Measurements from ENCODE around the gene MVB12A.

Gene MVB12A

DNA sequence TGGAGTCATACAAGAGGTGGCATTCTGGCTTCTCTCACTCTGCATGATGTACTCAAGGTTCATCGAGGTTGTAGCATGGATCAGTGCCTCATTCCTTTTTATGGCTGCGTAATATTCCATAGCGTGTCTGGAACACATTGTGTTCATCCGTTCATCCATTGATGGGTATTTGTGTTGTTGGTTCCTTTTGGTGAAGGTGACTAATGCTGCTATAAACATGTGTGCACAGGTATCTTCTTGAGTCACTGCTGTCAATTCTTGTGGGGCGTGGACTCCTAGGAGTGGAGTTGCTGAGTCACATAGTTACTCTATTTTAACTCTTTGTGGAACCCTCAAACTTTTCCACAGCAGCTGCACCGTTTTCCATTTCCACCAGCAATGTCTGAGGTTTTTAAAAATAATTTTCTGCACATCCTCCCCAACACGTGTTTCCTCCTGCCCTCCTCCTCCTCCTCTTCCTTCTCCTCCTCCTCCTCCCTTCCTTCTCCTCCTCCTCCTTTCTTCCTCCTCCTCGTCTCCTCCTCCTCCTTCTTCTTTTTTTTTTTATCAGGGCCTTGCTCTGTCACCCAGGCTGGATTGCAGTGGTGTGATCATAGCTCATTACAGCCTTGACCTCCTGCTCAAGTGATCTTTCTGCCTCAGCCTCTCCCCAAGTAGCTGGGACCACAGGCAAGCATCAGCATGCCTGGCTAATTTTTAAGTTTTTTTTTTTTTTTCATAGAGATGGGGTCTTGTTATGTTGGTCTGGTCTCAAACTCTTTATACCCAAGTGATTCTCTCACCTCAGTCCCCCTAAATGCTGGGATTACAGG is 30.6 kb downstream of the MVB12A start:
- H2AFZ ChIP-seq (ENCODE audit: low read depth), result no peak overlapping the region
- no peak overlapping the region for H3K9ac ChIP-seq
- no peaks in the 10 kb centered on the region for H3K36me3 ChIP-seq (ENCODE audit: insufficient read depth)
- H3K4me1 ChIP-seq (ENCODE audit: low read depth, poor library complexity, severe bottlenecking), result peaks cover 8% of the 10 kb centered on the region
- peaks cover 22% of the 10 kb centered on the region; the same call in 1 of the 2 replicates for H3K27me3 ChIP-seq (ENCODE audit: insufficient read depth, low read depth)
- H4K20me1 ChIP-seq (ENCODE audit: insufficient read depth), result no peaks in the 10 kb centered on the region
- no peak overlapping the region for H3K4me2 ChIP-seq
- no peak overlapping the region for H3K4me3 ChIP-seq (IDR thresholded peaks at IDR 0.05; ENCODE audit: insufficient read depth, low read depth, low read length)
- TF ChIP-seq, protein P1, sequence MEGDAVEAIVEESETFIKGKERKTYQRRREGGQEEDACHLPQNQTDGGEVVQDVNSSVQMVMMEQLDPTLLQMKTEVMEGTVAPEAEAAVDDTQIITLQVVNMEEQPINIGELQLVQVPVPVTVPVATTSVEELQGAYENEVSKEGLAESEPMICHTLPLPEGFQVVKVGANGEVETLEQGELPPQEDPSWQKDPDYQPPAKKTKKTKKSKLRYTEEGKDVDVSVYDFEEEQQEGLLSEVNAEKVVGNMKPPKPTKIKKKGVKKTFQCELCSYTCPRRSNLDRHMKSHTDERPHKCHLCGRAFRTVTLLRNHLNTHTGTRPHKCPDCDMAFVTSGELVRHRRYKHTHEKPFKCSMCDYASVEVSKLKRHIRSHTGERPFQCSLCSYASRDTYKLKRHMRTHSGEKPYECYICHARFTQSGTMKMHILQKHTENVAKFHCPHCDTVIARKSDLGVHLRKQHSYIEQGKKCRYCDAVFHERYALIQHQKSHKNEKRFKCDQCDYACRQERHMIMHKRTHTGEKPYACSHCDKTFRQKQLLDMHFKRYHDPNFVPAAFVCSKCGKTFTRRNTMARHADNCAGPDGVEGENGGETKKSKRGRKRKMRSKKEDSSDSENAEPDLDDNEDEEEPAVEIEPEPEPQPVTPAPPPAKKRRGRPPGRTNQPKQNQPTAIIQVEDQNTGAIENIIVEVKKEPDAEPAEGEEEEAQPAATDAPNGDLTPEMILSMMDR (conservative IDR thresholded peaks at IDR 0.05; ENCODE audit: low read depth, low read length), result no peak
- H3K27ac ChIP-seq, result no peak overlapping the region
- H3K79me2 ChIP-seq (ENCODE audit: insufficient read depth, low read depth), result no peaks in the 10 kb centered on the region

DNA sequence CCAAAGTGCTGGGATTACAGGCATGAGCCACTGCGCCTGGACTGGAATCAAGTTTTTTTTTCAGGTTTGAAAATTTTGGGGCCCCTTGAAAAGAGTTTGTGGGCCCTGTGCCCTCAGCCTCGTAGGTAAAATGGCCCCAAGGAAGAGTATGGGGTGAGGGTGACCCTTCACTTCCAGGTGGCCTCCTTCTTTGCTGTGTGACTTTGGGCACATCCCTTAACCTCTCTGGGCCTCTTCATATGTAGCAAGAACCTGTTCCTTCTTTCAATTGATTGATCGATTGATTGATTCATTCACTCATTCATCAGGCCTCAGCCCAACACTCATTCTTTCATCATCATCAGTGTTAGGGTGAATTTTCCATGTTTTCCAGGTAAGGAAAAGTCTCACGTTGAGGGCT is 32.0 kb downstream of the MVB12A start:
- H3K27ac ChIP-seq, result no peak overlapping the region
- no peak overlapping the region for H3K9ac ChIP-seq
- no peak overlapping the region for H2AFZ ChIP-seq (ENCODE audit: low read depth)
- no peak overlapping the region for H3K4me3 ChIP-seq (IDR thresholded peaks at IDR 0.05; ENCODE audit: insufficient read depth, low read depth, low read length)
- H3K27me3 ChIP-seq (ENCODE audit: insufficient read depth, low read depth), result peaks cover 22% of the 10 kb centered on the region; the same call in 1 of the 2 replicates
- H3K36me3 ChIP-seq (ENCODE audit: insufficient read depth), result no peaks in the 10 kb centered on the region
- no peaks in the 10 kb centered on the region for H4K20me1 ChIP-seq (ENCODE audit: insufficient read depth)
- peaks cover 8% of the 10 kb centered on the region for H3K4me1 ChIP-seq (ENCODE audit: low read depth, poor library complexity, severe bottlenecking)
- no peak overlapping the region for H3K4me2 ChIP-seq
- no peaks in the 10 kb centered on the region for H3K79me2 ChIP-seq (ENCODE audit: insufficient read depth, low read depth)
- TF ChIP-seq, protein P1 (conservative IDR thresholded peaks at IDR 0.05; ENCODE audit: low read depth, low read length), result no peak

DNA sequence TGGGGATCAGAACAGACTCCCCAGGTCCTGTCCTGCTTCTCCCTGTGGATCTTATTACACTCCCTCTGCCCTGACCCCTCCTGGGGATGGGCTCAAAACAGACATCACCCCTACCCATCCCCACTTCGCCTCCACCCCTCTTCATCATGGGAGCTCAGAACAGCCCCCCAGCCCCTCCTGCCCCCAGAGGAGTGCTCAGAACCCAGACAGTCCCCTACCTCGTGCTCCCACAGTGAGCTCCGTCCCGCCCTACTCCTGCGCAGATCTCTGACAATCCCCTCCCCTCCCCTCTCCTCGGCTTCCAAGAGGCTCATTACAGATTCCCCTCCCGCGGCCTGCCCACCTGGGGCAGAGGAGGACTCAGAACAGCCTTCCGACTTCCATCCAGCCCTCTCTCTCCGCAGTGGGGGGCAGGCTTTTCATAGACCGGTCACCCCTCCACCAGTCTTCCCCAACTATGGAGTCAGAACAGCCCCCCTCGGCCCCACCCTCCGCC is 34.8 kb downstream of the MVB12A start:
- H3K36me3 ChIP-seq (ENCODE audit: insufficient read depth), result no peaks in the 10 kb centered on the region
- no peak overlapping the region for H3K4me3 ChIP-seq (IDR thresholded peaks at IDR 0.05; ENCODE audit: insufficient read depth, low read depth, low read length)
- peaks cover 17% of the 10 kb centered on the region for H3K4me1 ChIP-seq (ENCODE audit: low read depth, poor library complexity, severe bottlenecking)
- H3K27ac ChIP-seq, result no peak overlapping the region
- no peaks in the 10 kb centered on the region for H4K20me1 ChIP-seq (ENCODE audit: insufficient read depth)
- no peak overlapping the region for H3K4me2 ChIP-seq
- TF ChIP-seq, protein P1 (conservative IDR thresholded peaks at IDR 0.05; ENCODE audit: low read depth, low read length), result no peak
- no peak overlapping the region for H3K9ac ChIP-seq
- no peaks in the 10 kb centered on the region for H3K79me2 ChIP-seq (ENCODE audit: insufficient read depth, low read depth)
- H3K27me3 ChIP-seq (ENCODE audit: insufficient read depth, low read depth), result peaks cover 14% of the 10 kb centered on the region
- H2AFZ ChIP-seq (ENCODE audit: low read depth), result no peak overlapping the region

DNA sequence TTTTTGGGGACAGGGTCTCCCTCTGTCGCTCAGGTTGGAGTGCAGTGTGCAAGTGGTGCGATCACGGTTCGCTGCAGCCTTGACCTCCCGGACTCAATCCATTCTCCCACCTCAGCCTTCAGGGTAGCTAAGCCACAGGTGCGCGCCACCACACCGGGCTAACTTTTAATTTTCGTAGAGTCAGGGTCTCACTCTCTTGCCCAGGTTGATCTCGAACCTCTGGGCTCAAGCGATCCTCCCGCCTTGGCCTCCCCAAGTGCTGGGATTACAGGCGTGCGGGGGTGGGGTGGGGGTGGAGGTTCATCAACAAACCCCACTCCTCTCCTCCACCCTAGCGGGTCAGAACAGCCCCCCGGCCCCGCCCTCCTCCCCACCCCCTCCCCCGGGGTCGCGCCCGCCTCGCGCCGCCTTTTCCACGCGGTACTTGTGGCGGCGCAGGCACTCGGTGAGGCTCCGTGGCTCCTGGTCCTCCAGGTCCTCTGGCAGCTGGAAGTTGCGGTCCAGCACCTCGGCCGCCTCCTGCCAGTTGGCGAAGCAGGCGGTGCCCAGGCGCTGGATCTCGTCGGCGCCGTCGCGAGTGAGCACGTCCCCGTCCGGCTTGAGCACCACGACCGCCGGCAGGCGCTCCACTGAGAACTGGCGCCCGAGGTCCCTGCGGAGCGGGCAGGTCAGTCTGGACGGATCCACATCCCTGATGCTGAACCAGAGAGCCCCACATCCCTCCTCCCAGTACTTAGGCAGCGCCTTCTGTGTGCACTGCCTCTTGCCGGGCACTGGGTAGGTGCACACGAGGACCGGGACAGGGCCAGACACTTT is 35.7 kb downstream of the MVB12A start:
- Histone ChIP-seq H3K4me2 (no peak overlapping the region), H2AFZ (ENCODE audit: low read depth) (no peak overlapping the region)
- TF ChIP-seq, protein P1 (conservative IDR thresholded peaks at IDR 0.05; ENCODE audit: low read depth, low read length), result no peak

More for the DNA sequence above, 35.7 kb downstream of the MVB12A start:
- H3K36me3 ChIP-seq (ENCODE audit: insufficient read depth), result no peaks in the 10 kb centered on the region
- no peak overlapping the region for H3K27ac ChIP-seq
- peaks cover 12% of the 10 kb centered on the region for H3K27me3 ChIP-seq (ENCODE audit: insufficient read depth, low read depth)
- H4K20me1 ChIP-seq (ENCODE audit: insufficient read depth), result no peaks in the 10 kb centered on the region
- H3K9ac ChIP-seq, result no peak overlapping the region
- H3K4me3 ChIP-seq (IDR thresholded peaks at IDR 0.05; ENCODE audit: insufficient read depth, low read depth, low read length), result no peak overlapping the region
- H3K4me1 ChIP-seq (ENCODE audit: low read depth, poor library complexity, severe bottlenecking), result peaks cover 17% of the 10 kb centered on the region
- no peaks in the 10 kb centered on the region for H3K79me2 ChIP-seq (ENCODE audit: insufficient read depth, low read depth)
